DND-41 (cell line): ENCODE results near the gene DPYD.

Experiments used
- CTCF ChIP-seq: IDR thresholded peaks from 2 replicates; pipeline ENCODE4 v1.5.1; 2012; ENCODE audit warnings: borderline replicate concordance, low read length, moderate library complexity, mild to moderate bottlenecking; ENCODE audit not compliant: poor library complexity, severe bottlenecking; ENCODE audit errors: extremely low read depth
- EZH2 ChIP-seq: IDR thresholded peaks from 3 replicates; pipeline ENCODE4 v1.6.1; 2012; ENCODE audit warnings: borderline replicate concordance, low read depth, mild to moderate bottlenecking, moderate library complexity, low read length, inconsistent platforms; ENCODE audit not compliant: severe bottlenecking

GRCh38 chr1:97140611-97141010 is 780.2 kb downstream of the DPYD start:
- TF ChIP-seq CTCF (no peak), EZH2 (no peak)
